ENCODE measurements around the gene FOXF2.
"Not testable (repeated sequence)": the region's sequence is repeated elsewhere in the genome, so short reads cannot be mapped to it uniquely, and the experiment has no call there.

Gene FOXF2

DNA sequence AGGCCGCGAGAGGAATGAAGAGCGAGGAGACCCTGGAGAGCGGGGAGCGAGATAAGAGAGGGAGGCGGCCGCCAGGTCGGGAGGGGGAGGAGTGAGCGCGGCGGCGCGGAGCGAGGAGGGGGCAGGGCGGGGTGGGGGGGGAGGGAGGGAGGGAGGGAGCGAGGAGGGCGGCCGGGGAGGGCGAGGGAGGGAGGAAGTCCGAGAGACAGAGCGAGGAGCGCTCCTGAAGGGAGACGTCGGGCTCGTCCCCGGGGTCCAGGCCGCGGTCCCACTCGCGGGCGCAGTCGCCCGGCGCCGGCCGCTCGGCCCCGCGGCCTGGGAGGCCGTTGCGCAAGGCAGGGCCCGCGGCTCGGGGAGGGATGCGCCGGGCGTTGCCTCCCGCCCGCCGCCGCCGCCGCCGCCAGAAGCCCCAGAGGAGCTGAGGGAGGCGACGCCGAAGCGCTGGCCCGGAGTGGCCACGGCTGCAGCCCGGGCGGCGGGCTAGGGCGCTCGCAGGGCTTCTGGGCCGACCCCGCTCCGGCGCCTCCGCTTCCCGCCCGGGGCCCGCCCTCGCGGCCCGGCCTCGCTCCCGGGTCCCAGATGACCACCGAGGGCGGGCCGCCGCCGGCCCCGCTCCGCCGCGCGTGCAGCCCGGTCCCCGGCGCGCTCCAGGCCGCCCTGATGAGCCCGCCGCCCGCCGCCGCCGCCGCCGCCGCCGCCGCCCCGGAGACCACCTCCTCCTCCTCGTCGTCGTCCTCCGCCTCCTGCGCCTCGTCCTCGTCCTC is at the start of gene FOXF2:
TSS of gene FOXF2 (plus strand) at position 208 of the 764 bp plus-strand sequence. CDS start at position 580, 372 bp downstream.
- no peak for FAIRE-seq

DNA sequence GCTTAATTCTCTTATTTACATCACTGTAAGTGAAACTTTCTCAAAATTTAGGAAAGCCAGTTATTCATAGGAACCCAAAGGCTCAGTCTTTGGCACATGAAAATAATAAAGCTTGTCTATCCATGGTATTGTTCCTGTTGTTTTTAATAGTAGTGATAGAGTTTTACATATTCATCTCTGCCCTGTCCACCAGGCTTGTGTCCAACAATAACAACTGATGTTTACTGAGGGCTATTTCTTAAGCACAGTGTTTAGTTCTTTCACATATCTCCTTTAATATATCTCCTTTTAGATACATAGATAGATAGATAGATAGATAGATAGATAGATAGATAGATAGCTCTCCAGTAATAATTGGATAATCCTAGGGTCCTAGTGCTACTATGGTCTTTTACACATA is 43.3 kb upstream of the FOXF2 start:
- no peak for FAIRE-seq

DNA sequence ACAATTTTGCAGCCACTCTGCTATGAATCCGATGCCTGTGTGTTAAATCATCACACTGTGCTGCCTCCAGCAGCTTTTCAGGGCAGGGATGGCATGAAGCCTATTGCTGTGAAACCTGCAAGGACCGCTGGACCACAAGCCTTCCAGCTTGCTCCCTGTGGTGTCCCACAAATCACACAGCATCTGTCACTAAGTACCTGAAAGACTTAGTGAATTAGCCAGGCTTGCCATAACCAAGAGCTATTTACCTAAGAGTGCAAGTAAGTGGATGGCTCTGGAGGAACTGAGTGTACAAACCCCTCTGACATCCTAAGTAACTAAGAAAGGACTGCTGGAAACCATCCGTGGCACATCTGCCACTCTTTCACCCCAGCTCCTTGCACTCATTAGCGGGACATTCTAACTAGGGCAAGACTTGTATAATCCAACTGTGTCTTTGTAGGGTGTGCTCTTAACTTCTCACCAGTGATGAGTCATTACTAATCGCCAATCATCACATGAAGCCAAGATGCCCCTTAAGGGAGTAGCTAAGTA is 42.8 kb upstream of the FOXF2 start:
- no peak for FAIRE-seq

DNA sequence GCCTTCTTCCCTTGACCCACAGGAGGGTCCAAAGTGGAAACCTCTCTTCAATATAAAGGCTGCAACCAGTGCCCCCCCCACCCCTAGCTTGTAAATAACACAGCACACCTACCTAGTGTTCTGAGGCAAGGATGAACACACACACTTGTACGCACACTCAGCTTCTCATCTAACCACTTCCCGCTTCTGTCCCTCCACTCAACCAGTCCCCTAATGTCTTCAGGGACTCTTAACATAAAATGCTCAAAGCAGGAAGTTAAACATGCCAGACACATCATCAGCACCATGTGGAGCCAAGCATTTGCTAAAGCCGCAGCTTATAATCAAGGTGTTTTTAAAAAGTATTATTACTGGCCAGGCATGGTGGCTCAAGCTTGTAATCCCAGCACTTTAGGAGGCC is 42.2 kb upstream of the FOXF2 start:
- no peak for FAIRE-seq

DNA sequence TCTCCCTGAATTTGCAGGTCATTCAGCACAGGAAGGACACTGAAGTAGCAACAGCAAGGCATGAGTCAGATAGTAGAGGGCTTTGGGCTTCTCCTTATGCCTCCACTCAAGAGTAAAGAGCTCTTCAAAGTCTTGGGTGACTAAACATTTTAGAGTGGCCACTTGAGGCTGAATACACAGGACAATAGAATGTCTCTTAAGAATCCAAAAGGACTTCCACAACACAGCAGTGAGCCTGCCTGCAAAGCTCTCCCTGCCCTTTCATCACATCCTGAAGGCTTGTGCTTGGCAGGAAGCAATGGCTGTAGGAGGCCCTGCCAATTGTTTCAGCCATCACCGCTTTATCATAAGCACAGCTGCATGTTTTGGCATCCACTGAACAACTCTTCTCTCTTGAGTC is 40.7 kb upstream of the FOXF2 start:
- FAIRE-seq = no peak

DNA sequence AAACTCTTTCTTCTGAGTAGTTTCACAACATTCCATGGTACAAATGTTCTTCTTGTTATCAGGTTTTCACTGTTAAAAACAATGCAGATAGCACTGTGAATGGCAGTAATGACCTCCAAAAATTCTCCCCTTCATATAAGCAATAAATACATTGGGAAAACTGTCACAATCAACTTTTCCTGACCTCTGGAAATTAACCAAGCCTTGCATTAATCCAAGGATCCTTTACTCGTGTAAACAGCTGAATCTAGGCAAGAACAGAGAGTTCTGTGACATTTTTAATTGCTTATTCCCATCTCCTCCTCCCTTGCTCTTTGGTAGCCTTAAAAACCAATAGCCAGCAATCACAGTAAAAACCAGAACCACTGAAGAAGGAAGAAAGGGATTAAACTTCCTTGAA is 39.7 kb upstream of the FOXF2 start:
- FAIRE-seq = no peak

DNA sequence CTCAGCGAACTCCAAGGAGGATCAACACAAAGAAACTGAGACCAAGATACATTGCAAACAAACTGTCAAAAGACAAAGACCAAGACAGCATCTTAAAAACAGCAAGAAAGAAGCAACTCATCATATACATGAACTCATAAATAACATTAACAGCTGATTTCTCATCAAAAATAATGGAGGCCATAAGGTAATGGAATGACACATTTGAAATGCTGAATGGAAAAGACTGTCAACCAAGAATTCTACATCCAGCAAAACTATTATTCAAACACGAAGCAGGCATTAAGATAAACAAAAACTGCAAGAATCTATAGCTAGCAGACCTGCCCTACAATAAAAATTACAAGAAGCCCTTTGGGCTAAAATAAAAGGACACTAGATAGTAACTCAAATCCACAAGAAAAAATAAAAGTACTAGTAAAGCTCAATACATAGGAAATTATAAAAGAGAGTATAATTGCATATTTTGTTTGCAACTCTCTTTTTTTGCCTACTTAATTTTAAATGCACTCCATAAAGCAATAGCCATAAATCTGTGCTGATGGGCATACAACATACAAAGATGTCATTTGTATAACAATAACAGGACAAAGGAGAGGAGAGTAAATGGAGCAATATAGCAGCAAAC is 37.9 kb upstream of the FOXF2 start:
- no peak for FAIRE-seq

DNA sequence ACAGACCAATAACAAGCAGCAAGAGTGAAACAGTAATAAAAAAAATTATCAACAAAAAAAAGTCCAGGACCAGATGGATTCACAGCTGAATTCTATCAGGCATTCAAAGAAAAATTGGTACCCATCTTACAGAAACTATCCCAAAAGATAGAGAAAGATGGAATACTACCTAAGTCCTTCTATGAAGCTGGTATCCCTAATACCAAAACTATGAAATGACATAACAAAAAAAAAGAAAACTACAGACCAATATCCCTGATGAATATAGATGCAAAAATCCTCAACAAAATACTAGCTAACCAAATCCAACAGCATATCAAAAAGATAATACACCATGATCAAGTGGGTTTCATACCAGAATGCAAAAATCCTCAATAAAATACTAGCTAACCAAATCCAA is 34.3 kb upstream of the FOXF2 start:
- FAIRE-seq = not testable (repeated sequence)

DNA sequence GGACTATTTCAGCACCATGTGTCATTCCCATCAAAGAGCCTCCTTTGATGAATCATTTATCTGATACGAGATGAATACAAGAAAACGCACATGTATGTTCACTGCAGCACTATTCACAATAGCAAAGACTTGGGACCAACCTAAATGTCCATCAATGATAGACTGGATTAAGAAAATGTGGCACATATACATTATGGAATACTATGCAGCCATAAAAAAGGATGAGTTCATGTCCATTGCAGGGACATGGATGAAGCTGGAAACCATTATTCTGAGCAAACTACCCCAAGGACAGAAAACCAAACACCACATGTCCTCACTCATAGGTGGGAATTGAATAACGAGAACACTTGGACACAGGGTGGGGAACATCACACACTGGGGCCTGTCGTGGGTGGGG is 27.7 kb upstream of the FOXF2 start:
- not testable (repeated sequence) for FAIRE-seq

DNA sequence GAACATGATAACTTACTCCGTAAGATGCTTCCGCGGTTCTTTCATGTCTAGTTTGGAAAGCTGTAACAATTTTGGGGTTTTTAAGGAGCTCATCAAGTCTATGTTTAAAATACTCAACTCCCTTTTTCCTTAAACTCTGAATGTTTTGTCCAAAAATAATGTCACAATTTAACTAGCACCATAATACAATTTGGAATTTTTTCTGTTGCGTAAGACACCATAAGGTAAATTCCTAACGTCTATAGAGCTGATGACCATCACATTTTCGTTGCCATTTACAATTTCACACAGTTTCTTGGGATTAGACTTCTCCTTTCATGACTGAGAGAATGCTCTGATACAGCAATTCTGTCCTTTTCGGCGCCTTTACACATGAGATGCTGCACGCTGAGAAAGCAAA is 26.7 kb upstream of the FOXF2 start:
- no peak for FAIRE-seq

DNA sequence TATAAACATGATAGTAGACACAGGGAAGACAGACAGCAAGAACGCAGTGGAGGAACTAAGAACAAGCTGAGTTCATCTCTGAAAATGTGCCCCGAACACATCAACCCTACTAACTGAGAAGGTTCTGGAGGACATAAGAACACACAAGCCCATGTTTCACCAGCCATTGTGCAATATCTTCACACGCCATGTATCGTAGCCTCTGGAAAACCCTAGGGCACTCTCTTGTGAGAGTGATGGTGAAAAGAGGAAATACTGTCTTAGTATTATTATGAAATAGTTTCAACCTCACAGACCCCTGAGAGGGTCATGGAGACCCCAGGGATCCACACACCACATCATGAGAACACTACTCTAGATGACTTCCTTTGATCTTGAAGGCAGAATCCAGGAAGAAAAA is 26.1 kb upstream of the FOXF2 start:
- no peak for FAIRE-seq

DNA sequence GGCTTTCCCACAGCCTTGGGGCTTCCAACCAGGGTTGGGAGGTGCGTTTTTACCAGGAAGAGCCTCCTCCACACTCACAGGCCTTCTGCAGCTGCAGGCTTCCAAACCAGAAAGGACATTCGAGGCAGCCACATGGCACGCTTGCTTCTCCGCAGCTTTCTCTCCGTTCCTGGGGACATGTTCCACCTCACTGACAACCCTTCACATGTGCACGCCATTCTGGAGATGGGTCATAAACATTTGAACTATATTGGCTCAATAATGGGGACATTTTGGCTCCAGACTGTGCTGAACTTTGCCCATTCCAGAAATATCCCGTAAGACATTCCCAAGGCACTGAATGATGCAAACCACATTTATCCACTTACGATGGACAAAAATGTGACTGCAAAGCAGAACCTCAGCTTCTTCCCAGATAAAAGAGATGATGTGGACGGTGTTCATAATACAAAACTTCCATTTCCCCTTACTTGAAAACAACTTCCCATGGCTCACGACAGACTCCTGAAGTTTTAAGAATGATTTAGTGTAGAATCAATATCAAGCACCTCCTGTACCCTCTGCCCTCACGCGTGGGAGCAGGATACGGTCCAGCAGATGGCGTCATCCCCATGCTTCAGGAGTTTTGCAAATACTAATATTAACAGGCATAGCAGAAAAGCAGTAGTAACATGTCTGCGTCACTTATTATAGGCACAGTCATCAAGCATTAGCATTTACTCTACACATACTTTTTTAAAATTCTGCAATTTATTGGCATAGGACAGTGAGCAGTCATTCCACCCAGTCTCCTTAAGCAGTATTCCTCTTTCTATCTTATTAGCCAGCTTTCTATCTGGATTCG is 25.4 kb upstream of the FOXF2 start:
- FAIRE-seq = no peak

DNA sequence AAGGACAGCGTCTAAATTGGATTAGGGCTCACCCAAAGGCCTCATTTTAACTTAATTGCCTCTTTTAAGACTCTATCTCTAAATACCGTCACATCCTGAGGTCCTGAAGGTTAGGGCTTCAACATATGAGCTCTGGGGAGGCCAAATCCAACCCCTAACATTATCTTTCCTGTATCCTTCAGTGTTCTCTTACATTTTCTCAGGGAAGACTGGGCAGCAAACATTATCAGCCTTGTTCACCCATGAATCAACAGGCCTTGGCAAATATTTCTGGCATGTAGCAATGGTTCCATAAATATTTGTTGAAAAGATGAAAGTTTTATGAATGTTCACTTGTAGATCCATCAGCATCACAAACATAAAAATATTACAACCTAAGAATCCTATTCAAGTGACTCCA is 24.6 kb upstream of the FOXF2 start:
- FAIRE-seq = no peak

DNA sequence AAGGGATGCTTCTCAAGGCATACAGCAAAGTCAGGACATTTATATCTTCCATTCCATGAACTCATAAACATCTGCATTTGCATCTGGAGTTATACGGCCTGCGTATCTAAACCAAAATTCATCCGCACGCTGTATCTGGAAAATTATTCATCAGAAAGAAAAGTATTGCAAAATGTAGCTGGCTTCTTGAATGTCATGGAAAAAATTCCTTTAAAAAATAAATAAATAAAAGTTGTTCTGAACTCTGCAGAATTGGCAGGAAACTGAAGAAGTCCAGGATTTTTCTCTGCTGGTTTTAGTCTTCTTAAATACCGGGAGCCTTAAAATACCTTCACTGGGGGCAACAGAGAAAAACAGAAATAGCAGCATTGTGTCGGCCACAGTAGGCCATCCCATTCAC is 23.7 kb upstream of the FOXF2 start:
- FAIRE-seq = no peak

DNA sequence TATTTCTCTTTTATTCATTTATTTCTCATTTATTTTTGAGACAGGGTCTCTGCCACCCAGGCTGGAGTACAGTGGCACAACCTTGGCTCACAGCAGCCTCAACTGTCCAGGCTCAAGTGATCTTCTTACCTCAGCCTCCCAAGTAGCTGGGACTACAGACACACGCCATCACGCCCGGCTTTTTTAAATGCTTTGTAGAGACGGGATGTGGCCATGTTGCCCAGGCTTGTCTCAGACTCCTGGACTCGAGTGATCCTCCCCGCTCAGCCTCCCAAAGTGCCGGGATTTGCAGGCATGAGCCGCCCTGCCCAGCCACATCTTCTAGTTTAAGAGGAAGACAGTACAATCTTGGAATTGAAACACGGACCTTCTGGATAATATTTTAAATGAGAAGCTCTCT is 21.6 kb upstream of the FOXF2 start:
- FAIRE-seq = no peak

DNA sequence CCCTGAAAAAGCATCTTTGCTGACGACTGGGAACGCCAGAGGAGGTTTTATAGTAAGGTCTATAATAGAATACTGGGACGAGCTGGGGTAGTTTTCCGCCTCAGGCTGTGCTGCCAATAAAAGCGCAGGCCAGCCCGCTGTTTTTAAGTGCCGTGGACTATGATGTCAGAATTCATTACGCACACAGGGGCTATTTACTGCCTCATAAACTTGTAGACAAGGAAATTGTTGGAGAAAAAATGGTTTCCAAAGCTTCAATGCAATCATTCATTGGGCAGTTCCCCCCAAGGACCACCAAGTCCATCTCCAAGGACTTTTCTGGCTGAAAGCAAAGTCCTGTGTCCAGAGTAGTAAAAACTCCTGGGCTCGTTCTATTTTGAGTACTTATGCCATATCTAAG is 20.4 kb upstream of the FOXF2 start:
- no peak for FAIRE-seq

DNA sequence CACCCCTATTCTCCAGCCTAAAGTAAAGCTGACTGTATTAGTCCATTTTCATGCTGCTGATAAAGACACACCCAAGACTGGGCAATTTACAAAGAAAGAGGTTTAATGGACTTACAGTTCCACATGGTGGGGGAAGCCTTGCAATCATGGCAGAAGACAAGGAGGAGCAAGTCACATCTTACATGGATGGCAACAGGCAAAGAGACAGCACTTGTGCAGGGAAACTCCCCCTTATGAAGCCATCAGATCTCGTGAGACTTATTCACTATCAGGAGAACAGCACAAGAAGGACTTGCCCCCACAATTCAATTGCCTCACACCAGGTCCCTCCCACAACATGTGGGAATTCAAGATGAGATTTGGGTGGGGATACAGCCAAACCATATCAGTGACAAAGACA is 19.7 kb upstream of the FOXF2 start:
- FAIRE-seq = not testable (repeated sequence)

DNA sequence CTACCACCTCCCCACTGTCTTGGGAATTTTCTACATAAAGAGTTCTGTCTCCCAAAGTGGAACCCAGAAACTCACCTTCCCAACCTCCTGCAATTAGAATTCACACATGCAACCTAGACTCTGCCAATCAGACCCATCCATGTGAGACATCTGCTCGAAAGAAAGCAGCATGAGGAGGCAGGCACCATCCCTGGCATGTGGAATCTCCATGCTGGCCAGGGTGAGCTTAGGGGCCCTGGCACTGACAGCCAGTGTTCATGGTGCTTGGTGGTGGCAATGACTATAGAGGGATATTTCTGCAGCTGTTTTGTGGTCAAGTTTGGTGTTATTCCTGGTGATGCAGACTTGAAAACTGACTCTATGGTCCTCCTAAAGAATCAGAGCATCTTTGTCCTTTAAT is 17.4 kb upstream of the FOXF2 start:
- FAIRE-seq = no peak

DNA sequence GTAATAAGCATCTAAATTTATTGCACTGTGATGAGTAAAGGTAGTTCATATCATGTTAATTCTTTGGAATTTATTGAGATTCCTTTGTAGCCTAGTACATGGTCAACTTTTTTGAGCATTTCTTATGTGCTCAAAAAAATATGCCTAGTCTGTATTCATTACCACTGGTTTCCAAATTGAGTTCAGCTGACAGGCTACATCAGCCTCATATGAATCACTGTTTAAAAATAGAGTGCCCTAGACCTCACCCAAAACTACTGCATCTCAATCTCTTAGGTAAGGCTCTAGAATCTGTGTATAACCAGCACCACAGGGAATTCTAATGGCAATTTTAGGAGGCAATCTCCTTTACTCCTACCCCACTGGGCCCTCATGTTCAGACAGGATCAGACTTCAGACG is 16.7 kb upstream of the FOXF2 start:
- no peak for FAIRE-seq

DNA sequence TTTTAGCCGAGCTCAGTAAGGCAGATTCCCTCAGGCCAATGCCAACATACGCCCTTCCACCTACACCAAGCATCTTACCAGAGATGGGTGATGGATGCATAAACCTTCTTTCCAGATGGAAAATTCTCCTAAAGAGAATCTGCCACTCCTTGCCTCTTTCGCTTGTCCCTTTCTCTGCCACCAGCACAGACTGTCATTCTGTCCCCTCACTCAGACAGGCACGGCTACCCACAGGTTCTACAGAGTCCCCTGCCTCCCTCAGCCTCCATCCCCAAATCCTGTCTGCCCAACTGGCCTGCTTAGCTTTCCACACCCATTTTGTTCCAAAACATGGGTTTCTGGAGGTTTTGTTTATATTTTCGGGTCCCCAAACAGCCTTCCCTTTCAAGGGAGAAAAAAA is 12.7 kb upstream of the FOXF2 start:
- FAIRE-seq = no peak

DNA sequence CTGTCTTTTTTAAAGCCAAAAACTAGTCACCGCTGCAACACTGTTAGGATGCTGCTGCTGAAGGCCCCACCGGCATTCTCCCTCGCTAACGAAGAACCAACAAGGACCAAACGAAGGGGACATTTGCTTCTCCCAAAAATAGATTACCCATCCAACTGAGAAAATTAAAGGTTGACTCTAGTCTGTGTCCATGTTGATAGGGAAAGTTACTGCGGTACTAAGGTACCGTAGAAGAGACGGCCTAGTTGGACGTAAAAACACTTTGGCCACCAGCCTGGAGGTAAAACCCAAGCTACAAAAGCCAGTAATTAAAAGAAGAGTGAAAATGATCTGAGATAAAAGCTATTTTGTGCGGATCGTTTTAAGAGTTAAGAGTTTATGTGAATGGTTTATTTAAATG is 11.8 kb upstream of the FOXF2 start:
- no peak for FAIRE-seq

DNA sequence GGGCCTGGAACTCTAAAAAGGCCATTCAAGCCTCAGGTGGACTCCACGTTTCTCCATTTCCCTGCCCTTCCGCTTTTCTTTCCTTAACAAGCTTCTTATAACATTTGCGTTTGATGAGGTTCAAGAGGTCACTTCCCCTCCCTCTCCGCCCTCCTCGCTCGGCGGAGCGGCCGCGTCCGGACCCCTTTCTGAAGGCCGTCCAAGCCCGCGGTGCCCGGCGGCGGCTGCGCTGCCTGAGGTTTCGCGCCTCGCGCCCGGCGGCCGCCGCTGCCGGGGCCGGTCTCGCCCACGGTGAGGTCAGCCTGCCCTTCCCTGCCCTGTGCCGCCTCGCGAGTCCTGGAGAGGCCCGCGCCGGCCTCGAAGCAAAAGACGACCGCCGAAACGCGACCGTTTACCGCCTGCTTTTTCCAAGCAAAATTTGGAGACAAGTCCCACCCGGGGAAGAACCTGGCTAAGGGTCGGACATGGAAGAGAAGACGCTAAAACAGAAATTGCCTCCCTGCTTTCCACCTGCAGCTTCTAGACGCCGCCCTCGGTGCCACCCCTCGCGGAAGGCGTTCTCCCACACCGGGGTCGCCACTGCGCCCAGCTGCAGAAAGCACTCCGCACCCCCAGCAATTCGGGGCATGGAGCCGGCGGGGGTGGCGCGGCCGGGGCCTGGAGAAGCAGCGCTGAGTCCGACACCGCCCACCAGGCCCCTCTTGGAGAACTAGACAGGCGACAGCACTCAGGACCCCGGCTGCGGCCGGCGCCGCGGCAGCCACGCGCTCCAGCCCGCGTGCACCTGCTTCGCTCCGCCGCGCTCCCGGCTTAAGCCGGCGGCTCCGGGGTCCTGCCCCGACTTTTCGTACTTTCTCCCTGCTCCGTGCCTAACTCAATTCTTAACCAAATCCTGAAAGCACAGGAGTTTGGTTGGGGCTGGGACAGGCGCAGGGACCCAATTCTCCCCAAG is 11.0 kb upstream of the FOXF2 start:
- no peak for FAIRE-seq
